ENCODE results near the gene ARFIP1.
A peak's percentile ranks its signal among the peaks of the same experiment; 100 is the strongest.

Gene ARFIP1

GRCh38 chr4:152929888-152930287 lies 150.1 kb downstream of the ARFIP1 start:
- no peak for DNase-seq (ENCODE audit: low read depth)
- no peak overlapping the region for H3K4me3 ChIP-seq (ENCODE audit: low read depth, low read length)

DNA sequence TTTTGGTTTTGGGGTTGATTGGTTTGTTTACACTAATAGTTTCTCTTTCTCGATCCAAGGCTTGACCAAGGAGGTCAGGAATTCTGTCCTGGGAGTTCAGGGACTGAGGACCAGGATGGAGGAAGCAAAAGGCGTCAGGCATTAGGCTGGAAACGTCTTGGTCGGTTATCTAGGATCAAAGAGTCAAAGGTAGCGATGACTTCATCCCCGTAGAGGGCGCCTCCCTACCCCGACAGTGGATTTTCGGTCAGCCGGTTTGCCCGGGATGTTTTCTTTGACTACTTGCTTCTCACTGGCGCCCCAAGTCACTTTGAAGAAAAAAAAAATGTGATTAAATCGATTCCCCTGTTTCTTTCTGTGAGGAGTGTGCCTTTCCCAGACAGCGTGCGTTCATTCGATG lies 155.4 kb downstream of the ARFIP1 start:
- no peak for DNase-seq (ENCODE audit: low read depth)
- no peak overlapping the region for H3K4me3 ChIP-seq (ENCODE audit: low read depth, low read length)

DNA sequence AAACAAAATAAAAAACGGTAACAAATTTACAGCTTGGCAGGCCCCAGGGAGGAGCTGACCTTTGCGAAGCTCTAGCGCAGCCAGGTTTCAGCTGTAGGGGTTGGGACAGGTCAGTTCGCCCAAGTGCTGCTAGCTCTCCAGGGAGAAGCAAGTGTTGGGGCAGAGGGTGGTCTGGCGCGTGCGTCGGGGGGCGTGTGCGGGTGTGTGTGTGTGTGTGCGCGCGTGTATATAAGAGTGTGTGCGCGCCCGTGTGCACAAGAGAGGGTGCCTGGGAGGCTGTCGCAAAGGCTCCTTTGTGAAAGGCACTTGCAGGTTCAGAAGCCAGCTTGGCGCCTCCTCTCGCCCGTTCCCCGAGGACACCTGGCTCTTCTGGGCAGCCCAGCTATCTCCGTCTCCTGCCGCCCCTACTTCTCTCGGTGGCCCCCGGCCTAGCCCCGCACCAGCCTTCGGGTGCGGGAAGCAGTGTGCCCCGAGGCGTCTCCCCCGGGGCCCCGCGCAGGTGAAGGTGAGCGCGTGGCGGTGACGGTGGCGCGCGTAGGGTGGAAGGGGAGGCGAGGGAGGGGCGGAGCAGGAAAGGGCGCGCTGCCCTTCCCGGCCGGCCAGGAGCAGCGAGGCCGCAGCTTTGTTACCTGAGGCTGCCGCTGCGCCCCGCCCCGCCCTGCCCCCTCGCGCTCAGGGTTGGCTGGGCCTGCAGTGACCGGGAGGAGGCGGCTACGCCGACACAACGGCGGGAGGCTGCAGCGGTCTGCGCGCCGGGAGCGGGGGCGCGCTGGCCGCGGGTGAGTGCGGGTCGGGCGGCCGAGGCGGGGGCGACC lies 156.1 kb downstream of the ARFIP1 start, which contains the start of gene FHDC1:
Gene FHDC1 (plus strand): TSS at position 693 of the 815 bp plus-strand sequence. CDS start 6,735 bp downstream, outside the sequence.
- no peak for DNase-seq (ENCODE audit: low read depth)
- peak within 1 kb of the TSS; percentile 58 for H3K4me3 ChIP-seq (ENCODE audit: low read depth, low read length)

DNA sequence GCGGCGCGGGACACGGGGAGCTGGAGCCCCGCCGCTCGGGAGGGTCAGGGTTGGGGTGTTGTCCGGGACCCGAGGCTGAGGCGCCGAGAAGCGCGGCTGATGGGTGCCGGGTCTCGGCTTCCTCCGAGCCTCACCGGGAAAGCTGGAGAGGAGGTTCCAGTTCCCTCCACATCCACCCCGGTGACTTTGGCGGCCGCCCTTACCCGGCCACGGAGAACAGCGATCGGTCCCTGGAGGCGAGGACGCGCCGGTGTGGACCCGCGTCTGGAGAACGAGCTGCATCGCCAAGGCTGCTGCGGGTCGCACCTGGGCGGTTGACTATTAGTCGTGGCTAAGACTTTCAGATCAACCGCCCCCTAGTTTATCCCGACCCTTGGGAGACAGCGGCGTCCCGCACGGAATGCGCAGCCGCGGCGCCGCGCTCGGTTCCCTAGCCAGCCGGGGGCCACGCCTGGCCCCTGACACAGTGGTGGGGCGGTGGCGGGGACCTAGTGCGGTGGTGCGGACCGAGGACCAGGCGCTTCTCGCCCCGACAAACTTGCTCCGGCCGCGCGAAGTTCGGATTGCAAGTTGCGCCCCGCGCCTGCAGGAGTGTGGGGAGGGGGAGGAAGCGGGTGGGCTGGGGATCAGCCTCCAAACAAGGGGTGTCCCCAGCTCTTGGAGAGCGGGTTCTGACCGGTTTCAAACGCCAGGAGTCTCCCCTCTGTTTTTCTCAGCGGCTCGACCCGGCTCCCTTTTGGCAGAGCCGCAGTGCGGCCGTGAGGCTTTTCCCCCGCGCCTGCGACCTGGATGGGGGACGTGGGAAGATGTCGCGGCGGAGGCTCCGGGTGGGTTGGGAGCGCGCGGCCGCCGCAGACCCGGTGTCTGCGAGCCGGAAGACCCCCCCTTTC lies 156.9 kb downstream of the ARFIP1 start:
- no peak for DNase-seq (ENCODE audit: low read depth)
- H3K4me3 ChIP-seq (ENCODE audit: low read depth, low read length): peak overlapping the region; percentile 58

- DNase-seq (ENCODE audit: low read depth): no peak
- peak overlapping the region; percentile 58 for H3K4me3 ChIP-seq (ENCODE audit: low read depth, low read length)
These were observed 157.8 kb downstream of the ARFIP1 start for GRCh38 chr4:152937336-152938236.

GRCh38 chr4:152938237-152938947 lies 158.6 kb downstream of the ARFIP1 start:
- no peak for DNase-seq (ENCODE audit: low read depth)

DNA sequence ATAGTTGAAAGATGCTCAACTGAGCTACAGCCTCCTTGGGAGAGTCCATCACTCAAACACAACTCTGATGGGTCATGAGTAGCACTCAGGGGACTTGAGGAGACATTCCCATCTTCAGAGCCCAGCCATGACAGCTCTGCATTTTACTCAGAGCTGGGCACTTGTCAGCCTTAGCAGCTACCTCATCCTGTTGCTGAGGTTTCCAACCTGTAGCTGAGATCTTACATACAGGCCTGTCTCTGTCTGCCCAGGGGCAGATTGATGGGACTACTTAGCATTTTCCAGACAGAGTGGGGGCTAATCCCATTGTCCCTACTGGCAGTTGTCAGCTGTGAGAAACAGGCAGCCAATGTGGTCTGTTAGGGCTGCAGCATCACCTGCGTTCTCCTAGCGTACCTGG lies 159.9 kb downstream of the ARFIP1 start:
- DNase-seq (ENCODE audit: low read depth): no peak

More at GRCh38 chr4:152938237-152938947, 158.6 kb downstream of the ARFIP1 start:
- H3K4me3 ChIP-seq (ENCODE audit: low read depth, low read length): peak overlapping the region; percentile 58

DNA sequence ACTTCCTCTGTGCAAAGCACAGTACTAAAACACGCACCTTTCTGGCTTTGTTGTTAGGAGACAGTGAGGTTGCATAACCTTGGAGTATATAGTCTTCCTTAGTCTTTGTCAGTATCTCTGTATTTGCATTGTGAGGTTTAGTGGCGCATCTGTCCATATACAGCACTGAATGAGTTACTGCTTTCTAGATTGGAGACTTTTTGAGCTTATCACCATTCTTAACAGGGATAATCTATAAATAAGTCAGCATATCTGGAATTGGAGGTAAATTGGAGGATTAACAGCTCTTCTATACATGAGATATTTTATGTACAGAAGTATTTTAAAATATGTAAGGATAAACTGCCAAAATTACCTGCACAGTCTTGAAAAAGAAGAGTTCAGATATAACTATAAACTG lies 160.7 kb downstream of the ARFIP1 start:
- DNase-seq (ENCODE audit: low read depth): no peak
- no peak overlapping the region for H3K4me3 ChIP-seq (ENCODE audit: low read depth, low read length)

More for the DNA sequence above, 159.9 kb downstream of the ARFIP1 start:
- H3K4me3 ChIP-seq (ENCODE audit: low read depth, low read length): no peak overlapping the region

DNA sequence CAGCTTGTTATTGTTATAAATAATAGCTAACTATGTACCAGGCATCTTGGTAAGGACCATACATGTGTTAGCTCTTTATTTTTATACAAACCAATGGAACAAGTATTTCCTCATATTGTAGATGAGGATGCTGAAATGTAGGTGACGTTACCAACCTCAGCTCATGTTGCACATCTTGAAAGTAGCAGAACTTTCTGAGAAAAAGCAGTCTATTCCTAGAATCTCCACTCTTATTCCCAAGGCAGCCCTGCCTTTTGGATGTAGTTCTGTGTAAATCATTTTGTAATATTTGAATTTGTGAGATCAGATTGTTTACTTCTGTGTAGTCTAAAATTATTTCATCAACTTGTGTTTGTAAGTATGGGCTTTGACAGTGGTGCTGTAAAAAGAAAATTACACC lies 161.7 kb downstream of the ARFIP1 start:
- no peak for DNase-seq (ENCODE audit: low read depth)

DNA sequence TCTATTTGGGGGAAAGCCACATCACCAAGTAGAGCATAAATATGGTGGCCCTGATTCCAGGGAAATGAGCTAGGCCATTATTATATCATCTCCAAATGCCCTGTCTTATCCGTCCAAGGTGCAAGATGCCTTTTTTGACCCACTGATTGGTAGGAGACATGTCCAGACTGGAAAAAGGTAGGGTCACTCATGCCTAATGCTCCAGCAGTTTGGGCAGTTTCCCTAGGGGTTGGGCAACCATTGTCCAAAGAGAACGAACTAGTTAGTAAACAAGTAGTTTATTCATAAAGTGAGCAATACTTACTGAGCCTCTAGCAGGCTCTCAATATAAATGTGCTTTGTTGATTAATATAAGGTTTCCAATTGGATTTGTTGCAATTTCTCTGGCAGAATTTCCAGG lies 162.6 kb downstream of the ARFIP1 start:
- H3K4me3 ChIP-seq (ENCODE audit: low read depth, low read length): no peak overlapping the region
- DNase-seq (ENCODE audit: low read depth): no peak

More for the DNA sequence above, 161.7 kb downstream of the ARFIP1 start:
- no peak overlapping the region for H3K4me3 ChIP-seq (ENCODE audit: low read depth, low read length)

- no peak overlapping the region for H3K4me3 ChIP-seq (ENCODE audit: low read depth, low read length)
- DNase-seq (ENCODE audit: low read depth): peak; percentile 61
These were observed 163.9 kb downstream of the ARFIP1 start for GRCh38 chr4:152943672-152944071.

DNA sequence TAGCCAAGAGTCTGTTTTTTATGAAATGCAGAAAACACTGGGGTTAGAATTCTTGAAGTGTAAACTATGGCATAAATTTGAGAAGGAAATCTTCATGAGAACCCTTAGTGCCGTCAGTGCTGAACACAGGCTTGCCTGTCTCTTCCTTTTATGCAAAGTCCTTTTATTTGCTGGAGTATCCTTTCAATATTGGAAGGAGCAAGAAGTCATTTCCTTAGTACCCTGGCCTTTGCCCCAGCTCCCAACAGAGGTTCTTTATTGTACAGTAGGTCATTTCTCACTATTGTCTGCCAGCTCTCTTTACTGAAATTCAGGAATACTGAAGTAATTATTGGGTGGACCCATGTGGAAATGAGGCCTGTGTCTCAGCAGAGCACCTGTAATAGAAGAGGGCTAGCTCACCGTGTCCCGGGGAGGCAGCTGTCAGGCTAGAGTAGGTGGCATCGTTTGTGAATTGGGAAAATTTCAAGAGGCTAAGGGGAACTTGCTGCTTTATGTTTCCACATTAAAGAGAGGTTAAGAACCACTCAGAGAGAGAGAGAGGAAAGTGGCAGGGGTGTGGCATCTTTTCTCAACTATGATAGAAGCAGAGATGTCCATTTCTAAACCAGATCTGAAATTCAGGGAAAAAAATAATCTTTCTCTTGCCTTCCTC lies 165.0 kb downstream of the ARFIP1 start:
- no peak overlapping the region for H3K4me3 ChIP-seq (ENCODE audit: low read depth, low read length)
- DNase-seq (ENCODE audit: low read depth): no peak

DNA sequence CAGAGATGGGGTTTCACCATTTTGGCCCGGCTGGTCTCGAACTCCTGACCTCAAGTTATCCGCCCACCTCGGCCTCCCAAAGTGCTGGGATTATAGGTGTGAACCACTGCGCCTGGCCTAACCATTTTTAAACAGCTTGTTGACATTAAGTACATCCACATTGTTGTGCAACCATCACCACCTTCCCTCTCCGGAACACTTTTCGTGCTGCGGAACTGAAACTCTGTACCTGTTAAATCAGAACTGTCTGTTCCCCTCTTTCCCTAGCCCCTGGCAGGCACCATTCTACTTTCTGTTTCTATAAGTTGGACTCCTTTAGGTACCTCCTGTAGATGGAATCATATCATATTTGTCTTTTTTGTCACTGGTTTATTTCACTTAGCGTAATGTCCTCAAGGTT lies 165.9 kb downstream of the ARFIP1 start:
- no peak for DNase-seq (ENCODE audit: low read depth)
- no peak overlapping the region for H3K4me3 ChIP-seq (ENCODE audit: low read depth, low read length)

DNA sequence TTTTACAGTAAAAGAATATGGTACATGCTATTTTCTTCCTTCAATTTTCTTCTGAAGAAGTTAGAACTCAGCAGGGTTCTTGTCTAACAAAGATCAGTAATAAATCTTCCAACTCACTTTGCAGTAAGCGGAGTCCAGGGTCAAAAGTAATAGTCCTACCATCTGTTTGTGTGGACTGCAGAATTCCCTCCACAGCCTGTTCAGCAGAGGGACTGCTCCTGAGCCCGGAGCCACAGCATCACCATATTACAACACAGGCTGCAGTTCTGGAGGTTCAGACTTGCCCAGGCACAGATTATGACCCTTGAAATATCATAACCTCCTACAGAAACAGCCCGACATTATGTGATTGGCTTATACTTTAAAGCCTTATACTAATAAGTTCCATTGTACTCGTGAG lies 166.7 kb downstream of the ARFIP1 start:
- DNase-seq (ENCODE audit: low read depth): no peak
- no peak overlapping the region for H3K4me3 ChIP-seq (ENCODE audit: low read depth, low read length)

DNA sequence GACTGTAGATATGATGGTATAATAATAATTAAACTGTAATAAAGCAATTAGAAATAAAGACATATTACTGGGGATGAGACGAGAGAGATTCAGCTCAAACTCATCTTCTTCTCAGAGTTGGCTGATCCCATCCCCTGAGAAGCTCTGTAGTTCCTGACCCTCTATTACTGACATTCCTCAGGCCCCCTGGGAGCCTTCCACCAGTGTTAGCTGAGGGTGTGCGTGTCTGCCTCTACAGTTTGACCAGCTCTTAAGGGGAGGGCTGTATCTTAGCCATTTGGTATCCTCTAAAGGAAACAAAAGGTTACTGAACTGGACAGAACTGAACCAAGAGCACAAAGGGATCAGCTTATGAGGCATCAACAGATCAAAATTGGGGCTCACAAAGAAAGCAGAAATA lies 167.6 kb downstream of the ARFIP1 start:
- no peak for DNase-seq (ENCODE audit: low read depth)
- no peak overlapping the region for H3K4me3 ChIP-seq (ENCODE audit: low read depth, low read length)

DNA sequence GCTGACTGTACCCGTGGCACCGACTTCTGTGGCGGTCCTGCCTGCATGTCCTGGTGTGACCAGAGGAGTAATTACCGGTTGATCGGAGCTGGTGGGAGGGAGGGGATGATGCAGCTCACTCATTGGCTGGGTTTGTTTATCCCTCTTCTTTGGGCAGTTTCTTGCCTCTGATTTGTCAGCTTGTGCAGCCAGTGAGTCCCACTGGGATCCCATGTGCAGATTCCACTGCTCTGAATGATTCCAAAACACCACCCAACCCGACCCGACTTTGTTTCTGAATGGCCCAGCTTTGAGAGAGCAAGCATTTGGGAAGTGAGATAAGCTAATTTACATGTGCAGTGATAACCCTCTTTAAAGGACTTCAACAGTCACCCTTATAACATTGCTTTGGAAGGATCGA lies 170.2 kb downstream of the ARFIP1 start:
- no peak for DNase-seq (ENCODE audit: low read depth)
- H3K4me3 ChIP-seq (ENCODE audit: low read depth, low read length): no peak overlapping the region

- H3K4me3 ChIP-seq (ENCODE audit: low read depth, low read length): no peak overlapping the region
- no peak for DNase-seq (ENCODE audit: low read depth)
These were observed 170.9 kb downstream of the ARFIP1 start for GRCh38 chr4:152950402-152951274.
